IPS-15b (cell line): Measurements from ENCODE around the gene CD40.

Source experiments
- H3K27me3 ChIP-seq: one replicate; pipeline ENCODE4 v1.6.1; 2013; ENCODE audit warnings: low read length; ENCODE audit not compliant: control insufficient read depth, insufficient read depth
- H3K36me3 ChIP-seq: one replicate; pipeline ENCODE4 v1.6.1; 2013; ENCODE audit warnings: low read length; ENCODE audit not compliant: control insufficient read depth, insufficient read depth
- H3K4me1 ChIP-seq: one replicate; pipeline ENCODE4 v1.6.1; 2013; ENCODE audit warnings: mild to moderate bottlenecking, low read length; ENCODE audit not compliant: control insufficient read depth, insufficient read depth
- H3K4me3 ChIP-seq: one replicate; pipeline ENCODE4 v1.5.1; 2013; ENCODE audit warnings: low read depth, low read length
- H3K9ac ChIP-seq: one replicate; pipeline ENCODE4 v1.6.1; 2013; ENCODE audit warnings: low read depth, mild to moderate bottlenecking, low read length
- H3K9me3 ChIP-seq: one replicate; pipeline ENCODE4 v1.6.1; 2013; ENCODE audit warnings: mild to moderate bottlenecking, low read length; ENCODE audit not compliant: control insufficient read depth, insufficient read depth

CD40 gene

DNA sequence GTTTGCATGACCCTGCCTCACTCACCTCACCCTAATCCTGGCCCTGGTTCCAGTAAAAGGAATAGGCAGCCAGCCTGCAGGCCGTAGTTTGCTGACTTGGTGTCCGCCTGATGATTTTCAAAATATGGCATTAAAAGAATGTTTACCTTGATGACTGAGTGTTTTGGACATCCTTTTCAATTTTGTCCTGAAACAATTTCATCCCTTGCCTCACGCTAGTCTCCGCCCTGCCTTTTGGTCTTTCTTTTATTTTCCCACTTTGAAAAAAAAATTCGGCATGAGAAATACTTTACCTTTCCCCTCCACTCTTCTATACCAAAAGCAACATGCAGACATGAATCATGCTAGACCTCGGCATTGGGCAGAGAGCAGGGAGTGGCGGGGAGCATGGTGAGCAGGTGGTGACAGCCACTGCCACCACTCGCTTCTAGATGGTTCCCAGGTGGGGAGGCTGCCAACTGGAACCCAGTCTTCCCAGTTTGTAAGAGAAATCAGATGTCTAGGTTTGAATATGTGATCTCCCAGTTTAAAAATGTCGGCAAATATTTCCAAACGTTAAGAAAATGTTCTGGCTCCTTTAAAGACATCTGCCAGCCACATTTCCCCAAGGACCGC lies 9.4 kb downstream of the CD40 start:
- Histone ChIP-seq H3K9ac (no peak overlapping the region), H3K9me3 (no peaks in the 10 kb centered on the region), H3K36me3 (no peaks in the 10 kb centered on the region), H3K4me3 (no peak overlapping the region), H3K4me1 (peaks cover 2% of the 10 kb centered on the region), H3K27me3 (peaks cover 17% of the 10 kb centered on the region)

DNA sequence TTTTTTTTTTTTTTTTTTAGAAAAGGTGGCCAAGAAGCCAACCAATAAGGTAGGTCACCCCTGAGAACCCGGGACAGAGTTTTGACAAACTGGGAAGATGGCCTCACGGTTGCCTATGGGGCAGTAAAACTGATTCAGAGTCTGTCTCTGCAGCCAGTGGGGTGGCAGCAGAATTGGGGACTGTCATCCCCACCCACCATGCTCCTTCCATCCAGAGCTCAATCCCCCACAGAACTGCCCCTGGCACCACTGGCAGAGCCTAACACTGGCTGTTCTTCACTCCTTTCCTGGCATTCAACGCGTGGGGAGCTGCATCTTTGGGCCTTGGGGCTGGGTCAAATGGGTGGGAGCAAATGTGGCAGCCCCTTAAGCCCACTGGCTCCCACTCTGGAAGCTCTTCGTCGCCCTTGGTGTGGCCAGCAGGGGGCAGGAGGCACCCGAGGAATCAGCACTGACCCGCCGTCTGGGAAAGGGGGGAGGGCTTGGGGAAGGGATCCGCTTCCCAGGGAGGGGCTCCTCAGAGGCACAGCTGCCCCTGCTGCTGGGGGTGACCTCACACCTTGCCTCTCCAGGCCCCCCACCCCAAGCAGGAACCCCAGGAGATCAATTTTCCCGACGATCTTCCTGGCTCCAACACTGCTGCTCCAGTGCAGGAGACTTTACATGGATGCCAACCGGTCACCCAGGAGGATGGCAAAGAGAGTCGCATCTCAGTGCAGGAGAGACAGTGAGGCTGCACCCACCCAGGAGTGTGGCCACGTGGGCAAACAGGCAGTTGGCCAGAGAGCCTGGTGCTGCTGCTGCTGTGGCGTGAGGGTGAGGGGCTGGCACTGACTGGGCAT lies 10.4 kb downstream of the CD40 start:
- H3K36me3 ChIP-seq: no peaks in the 10 kb centered on the region

DNA sequence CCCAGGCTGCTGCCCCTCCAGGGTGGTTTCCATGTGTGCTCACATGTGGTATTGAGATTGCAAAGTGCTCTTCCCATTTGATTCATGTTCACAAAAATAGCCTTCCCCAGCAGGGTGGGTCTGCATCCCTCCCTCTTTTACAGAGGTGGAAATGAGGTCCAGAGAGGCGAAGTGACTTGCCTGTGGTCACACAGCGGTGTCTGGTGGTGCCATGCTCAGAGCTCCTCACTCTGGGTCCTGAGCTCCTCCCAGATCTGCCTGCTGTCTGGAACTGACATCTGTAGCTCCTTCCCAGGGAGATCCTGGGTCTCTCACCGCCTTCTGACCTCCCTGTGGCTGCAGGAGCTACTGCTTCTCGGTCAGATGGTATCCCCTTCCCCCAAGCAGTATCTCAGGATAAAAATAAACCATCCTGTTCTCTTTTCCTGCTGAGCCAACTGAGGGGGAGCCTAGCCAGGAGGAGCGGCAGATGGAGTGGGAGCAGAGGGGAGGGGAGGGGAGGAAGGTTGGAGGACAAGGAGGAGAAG lies 11.9 kb downstream of the CD40 start:
- peaks cover 21% of the 10 kb centered on the region for H3K27me3 ChIP-seq
- H3K9ac ChIP-seq: no peak overlapping the region
- no peaks in the 10 kb centered on the region for H3K9me3 ChIP-seq
- peaks cover 5% of the 10 kb centered on the region for H3K4me1 ChIP-seq
- H3K4me3 ChIP-seq: no peak overlapping the region
- no peaks in the 10 kb centered on the region for H3K36me3 ChIP-seq

More for the DNA sequence above, 10.4 kb downstream of the CD40 start:
- Histone ChIP-seq H3K27me3 (peaks cover 21% of the 10 kb centered on the region), H3K4me3 (no peak overlapping the region), H3K4me1 (peaks cover 5% of the 10 kb centered on the region), H3K9me3 (no peaks in the 10 kb centered on the region), H3K9ac (no peak overlapping the region)

DNA sequence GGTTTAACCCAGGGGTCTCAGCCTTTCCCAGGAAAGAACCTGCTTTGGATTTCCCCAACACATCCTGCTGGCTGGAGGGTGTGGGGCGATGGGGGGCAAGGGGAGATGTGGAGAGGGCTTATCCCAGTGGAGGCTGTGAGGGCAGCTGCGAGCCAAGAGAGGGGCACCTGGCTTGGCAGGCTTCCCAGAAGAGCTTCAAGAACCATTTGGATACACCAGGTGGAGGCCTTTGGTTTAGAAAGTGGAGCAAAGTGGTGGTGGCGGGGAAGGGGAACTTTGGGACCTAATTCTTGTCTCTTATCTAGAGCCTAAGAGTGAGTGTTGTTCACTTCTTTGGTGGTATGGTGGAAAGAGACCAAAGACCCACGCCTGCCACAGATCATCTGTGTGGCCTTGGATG lies 12.4 kb downstream of the CD40 start:
- no peaks in the 10 kb centered on the region for H3K9me3 ChIP-seq
- no peak overlapping the region for H3K9ac ChIP-seq
- peaks cover 6% of the 10 kb centered on the region for H3K4me1 ChIP-seq
- peaks cover 21% of the 10 kb centered on the region for H3K27me3 ChIP-seq
- no peak overlapping the region for H3K4me3 ChIP-seq
- H3K36me3 ChIP-seq: no peaks in the 10 kb centered on the region

DNA sequence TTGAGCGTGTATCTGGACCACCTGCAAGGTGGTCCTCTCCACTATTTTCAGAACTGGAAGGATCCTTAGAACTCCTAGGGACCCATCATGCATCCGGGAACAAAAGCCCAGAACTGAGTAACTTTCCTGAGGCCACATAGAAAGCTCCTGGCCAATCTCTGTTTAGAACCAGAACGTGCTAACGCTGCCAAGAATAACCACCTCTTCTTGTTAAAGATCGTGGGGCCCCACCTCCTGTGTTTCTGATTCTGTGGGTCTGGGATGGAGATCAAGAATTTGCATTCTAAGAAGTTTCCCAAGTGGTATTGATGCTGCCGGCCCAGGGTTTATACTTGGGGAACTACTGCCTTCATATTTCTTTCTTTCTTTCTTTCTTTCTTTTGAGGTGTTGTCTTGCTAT lies 13.3 kb downstream of the CD40 start:
- Histone ChIP-seq H3K9ac (no peak overlapping the region), H3K27me3 (peaks cover 21% of the 10 kb centered on the region), H3K36me3 (no peaks in the 10 kb centered on the region), H3K4me1 (peaks cover 11% of the 10 kb centered on the region), H3K9me3 (no peaks in the 10 kb centered on the region), H3K4me3 (no peak overlapping the region)

DNA sequence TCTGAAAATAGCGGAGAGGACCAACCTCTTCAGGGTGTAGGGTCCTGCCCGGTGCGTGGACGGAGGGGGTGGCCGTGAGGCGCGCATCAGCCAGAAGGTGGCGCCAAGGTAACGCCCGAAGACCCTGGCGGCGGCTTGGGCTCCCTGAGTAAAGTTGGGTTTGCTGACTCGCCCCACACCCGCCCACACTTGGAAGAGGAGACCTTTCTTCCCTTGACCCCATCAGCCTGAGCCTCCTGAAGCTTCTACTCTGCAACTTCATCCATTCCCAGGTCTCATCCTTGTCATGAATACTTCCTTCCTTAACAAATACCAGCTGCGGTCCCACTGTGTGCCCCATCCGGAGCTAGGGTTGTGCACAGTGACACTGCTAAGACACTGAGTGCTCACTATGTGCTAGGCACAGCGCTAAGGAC lies 14.6 kb downstream of the CD40 start:
- Histone ChIP-seq H3K4me1 (peaks cover 13% of the 10 kb centered on the region), H3K4me3 (no peak overlapping the region), H3K27me3 (peaks cover 21% of the 10 kb centered on the region), H3K36me3 (no peaks in the 10 kb centered on the region), H3K9me3 (no peaks in the 10 kb centered on the region), H3K9ac (no peak overlapping the region)

- Histone ChIP-seq H3K4me1 (peaks cover 13% of the 10 kb centered on the region), H3K27me3 (peaks cover 21% of the 10 kb centered on the region), H3K4me3 (no peak overlapping the region), H3K9ac (no peak overlapping the region), H3K9me3 (no peaks in the 10 kb centered on the region), H3K36me3 (no peaks in the 10 kb centered on the region)
Observed at GRCh38 chr20:46133886-46134654, 16.0 kb downstream of the CD40 start.

DNA sequence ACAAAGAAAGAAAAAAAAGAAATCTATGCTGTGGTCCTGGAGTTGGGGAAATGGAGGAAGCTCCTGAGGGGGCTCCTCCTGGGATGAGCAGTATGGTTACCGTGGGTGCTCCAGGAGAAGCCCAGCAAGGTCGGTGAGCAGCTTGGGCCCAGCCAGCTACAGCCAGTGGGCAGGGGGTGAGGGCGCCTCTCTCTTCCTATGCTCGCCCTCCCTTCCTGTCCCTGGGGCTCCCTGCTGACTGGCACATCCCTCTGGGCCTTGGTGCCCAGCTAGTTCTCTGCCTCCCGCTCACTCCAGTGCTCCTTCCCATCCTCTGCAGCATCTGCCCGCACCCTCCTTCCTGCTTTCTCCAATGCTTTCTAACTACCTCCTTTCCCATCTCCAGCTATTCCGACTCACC lies 16.6 kb downstream of the CD40 start:
- Histone ChIP-seq H3K9ac (no peak overlapping the region), H3K9me3 (no peaks in the 10 kb centered on the region), H3K4me1 (peaks cover 13% of the 10 kb centered on the region), H3K27me3 (peaks cover 21% of the 10 kb centered on the region), H3K36me3 (no peaks in the 10 kb centered on the region), H3K4me3 (no peak overlapping the region)

DNA sequence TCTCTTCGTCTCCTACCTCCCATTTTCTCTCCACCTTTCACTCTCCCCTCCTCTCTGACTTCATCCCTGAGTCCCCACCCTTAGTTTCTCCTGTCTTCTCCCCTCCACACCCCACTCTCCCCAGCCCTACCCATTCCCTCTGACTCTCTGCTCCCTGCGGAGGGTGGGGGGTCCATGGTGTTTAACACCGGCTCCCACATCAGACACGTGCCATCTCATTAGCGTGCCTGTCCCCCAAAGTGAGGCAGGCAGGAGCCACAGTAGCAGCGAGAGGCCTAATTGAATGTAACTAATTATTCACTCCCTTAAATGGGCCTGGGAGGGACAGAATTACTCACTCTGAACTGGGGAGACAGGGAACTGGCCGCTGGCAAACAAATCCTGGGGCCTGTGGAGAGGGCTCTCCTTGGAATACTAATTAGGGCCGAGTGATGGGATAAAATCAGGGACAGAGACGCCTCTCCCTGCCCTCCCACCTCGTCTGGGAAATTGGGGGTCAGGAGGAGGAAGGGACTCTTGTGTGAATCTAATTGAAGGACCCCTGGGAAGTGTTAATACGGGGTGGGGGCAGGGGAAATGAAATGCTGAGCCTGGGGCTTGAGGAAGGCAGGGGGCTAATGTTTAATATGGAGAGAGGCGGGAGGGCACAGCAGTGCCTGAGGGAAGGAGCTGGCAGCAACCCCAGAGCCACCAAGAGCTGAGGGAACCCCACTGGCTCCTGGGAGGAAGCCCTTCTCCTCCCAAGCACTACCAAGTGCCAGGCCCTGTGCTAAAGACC lies 17.9 kb downstream of the CD40 start:
- peaks cover 12% of the 10 kb centered on the region for H3K27me3 ChIP-seq
- H3K9ac ChIP-seq: no peak overlapping the region
- H3K36me3 ChIP-seq: no peaks in the 10 kb centered on the region
- H3K4me1 ChIP-seq: peaks cover 10% of the 10 kb centered on the region
- H3K4me3 ChIP-seq: no peak overlapping the region
- no peaks in the 10 kb centered on the region for H3K9me3 ChIP-seq

DNA sequence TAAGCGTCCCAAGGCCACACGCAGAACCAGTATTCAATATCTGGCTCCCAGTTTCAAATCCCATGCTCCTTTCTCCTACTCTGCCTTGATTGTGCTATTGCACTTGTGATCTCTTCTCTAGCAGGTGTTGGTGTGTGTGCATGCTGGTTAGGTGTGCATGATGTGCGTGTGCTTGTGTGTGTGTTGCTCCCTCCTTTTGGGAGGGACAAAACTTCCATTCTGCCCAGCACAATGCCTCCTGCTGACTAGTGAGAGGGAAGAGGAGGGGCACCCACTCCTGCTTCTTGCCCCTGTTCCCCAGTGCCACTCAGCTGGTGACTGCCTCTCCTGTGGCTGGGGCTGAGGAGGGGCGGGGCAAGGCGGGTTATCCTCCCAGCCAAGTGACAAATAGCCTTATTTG lies 19.7 kb downstream of the CD40 start:
- H3K9ac ChIP-seq: no peak overlapping the region
- no peaks in the 10 kb centered on the region for H3K9me3 ChIP-seq
- no peaks in the 10 kb centered on the region for H3K36me3 ChIP-seq
- no peak overlapping the region for H3K4me3 ChIP-seq
- H3K27me3 ChIP-seq: peaks cover 2% of the 10 kb centered on the region
- H3K4me1 ChIP-seq: peaks cover 10% of the 10 kb centered on the region

DNA sequence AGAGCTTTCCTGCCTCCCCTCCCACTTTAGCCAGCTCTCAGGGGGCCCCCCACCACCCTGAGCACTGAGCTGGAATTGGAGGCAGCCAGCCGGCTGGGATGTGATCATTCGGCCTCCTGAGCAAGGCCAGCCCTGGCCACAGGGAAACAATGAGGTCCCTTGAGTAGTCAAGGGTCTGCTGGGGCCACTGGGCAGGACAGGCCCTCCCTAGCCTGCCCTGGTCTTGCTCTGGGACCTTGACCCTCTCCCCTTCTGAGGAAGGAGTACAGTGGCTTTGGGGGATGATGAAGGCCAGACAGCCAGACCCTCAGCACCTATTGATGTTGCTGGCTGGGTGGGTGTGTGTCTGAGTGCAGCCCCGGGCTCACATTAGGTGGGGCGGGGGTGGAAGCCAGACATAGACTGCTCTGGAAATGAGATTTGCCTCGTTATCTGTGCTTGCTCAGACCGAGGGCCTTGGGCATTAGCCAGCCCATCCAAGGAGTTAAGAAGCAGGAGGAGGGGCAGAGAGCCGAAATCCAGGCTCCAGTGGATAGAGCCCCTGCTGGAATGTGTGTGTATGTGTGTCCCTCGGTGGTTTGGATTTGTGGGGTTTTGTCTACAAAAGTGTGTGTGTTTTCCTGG lies 21.3 kb downstream of the CD40 start:
- H3K4me3 ChIP-seq: no peak overlapping the region
- H3K9me3 ChIP-seq: no peaks in the 10 kb centered on the region
- H3K4me1 ChIP-seq: peaks cover 8% of the 10 kb centered on the region
- no peaks in the 10 kb centered on the region for H3K36me3 ChIP-seq
- peak overlapping the region; percentile 16 for H3K9ac ChIP-seq
- H3K27me3 ChIP-seq: no peaks in the 10 kb centered on the region
